H1 (cell line): ENCODE data around the gene KIAA0319L. TPM values are rescaled to one million over a fixed set of nuclear protein-coding genes. Genes with fewer than 3 reads are reported as not detected.

Source experiments
- CEBPB ChIP-seq: IDR thresholded peaks from 2 replicates; pipeline ENCODE4 v1.6.1; 2012; ENCODE audit warnings: low read depth, low read length
- CREB1 ChIP-seq: IDR thresholded peaks from 2 replicates; pipeline ENCODE4 v1.6.1; 2012; ENCODE audit warnings: inconsistent platforms
- HDAC2 ChIP-seq, 2 experiments: fragments of 300-600 bp in 1 of 2; sonication (generic) in 1 of 2; IDR thresholded peaks; 2 replicates each; pipeline ENCODE4 v1.6.1; 2011 to 2012; ENCODE audit warnings: low read depth in 2 of 2, low read length in 2 of 2, mild to moderate bottlenecking in 2 of 2, moderate library complexity in 2 of 2, borderline replicate concordance in 1 of 2, inconsistent platforms in 1 of 2
- SIRT6 ChIP-seq: IDR thresholded peaks from one replicate; pipeline ENCODE4 v1.7.1; 2012; ENCODE audit warnings: low read length, inconsistent platforms
- polyA plus RNA-seq, 7 experiments: library from polyadenylated mRNA; depleted of rRNA in 3 of 7; stranded (reverse) in 5 of 7; unstranded in 2 of 7; fragments of >200 nt in 5 of 7; fragments of 200-250 nt in 2 of 7; gene quantifications; 1 replicate in 5 of 7; 2 replicates in 1 of 7; 4 replicates in 1 of 7; pipeline versions ENCODE4 v1.2.1 to v1.2.3, GENCODE V29; 2011 to 2013; ENCODE audit warnings: missing spikeins in 2 of 7, mixed read lengths in 2 of 7
- total RNA-seq: library from RNA; stranded (reverse); fragmentation: NEBNext Ultra II Directional; extraction: Animal tissue kit (Norgen Biotek cat#: 25700); gene quantifications from 2 replicates; pipeline ENCODE4 v1.2.1, GENCODE V29; 2021
- TF ChIP-seq, protein P1 (sequence below), 3 experiments: IDR thresholded peaks; 1 replicate in 2 of 3; 2 replicates in 1 of 3; pipeline versions ENCODE4 v1.5.1 to v1.6.1; 2011; ENCODE audit warnings: low read length in 3 of 3, mild to moderate bottlenecking in 3 of 3, inconsistent platforms in 2 of 3, low read depth in 1 of 3, moderate library complexity in 1 of 3; ENCODE audit not compliant: insufficient read depth in 1 of 3; ENCODE audit errors: control extremely low read depth in 1 of 3

The KIAA0319L gene
- total and polyA plus RNA-seq, 2 of the 8 experiments (the other 6 are each of a cell fraction or from before 2014, with no cell fraction given) = 40.1 to 55.7 TPM

DNA sequence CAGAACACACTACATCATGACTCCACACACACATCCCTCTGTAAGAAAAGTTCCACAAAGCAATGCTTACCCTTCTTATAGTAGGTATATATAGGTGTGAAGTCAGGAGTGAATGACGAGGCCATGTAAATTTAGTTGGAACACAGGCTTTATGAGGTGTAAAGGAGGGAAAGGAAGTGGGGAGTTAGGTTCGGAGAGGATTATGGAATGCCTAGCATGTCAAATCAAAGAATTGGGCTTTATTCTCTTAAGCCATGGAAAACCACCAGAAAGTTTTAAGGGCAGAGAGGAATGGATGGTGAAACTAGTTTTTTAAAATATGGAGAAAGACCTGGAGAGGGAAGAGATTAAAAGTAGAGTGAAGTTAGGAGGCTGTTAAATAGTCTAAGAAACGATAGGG, 42.2 kb upstream of the KIAA0319L start (continued):
- TF ChIP-seq, protein P1, sequence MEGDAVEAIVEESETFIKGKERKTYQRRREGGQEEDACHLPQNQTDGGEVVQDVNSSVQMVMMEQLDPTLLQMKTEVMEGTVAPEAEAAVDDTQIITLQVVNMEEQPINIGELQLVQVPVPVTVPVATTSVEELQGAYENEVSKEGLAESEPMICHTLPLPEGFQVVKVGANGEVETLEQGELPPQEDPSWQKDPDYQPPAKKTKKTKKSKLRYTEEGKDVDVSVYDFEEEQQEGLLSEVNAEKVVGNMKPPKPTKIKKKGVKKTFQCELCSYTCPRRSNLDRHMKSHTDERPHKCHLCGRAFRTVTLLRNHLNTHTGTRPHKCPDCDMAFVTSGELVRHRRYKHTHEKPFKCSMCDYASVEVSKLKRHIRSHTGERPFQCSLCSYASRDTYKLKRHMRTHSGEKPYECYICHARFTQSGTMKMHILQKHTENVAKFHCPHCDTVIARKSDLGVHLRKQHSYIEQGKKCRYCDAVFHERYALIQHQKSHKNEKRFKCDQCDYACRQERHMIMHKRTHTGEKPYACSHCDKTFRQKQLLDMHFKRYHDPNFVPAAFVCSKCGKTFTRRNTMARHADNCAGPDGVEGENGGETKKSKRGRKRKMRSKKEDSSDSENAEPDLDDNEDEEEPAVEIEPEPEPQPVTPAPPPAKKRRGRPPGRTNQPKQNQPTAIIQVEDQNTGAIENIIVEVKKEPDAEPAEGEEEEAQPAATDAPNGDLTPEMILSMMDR (IDR thresholded peaks at IDR 0.05; ENCODE audit: control extremely low read depth in 1 of 3, insufficient read depth in 1 of 3, low read depth in 1 of 3, low read length in 3 of 3) = no peak
- TF ChIP-seq CREB1 (no peak), HDAC2 (IDR thresholded peaks at IDR 0.05; ENCODE audit: borderline replicate concordance in 1 of 2, low read depth in 2 of 2, low read length in 2 of 2) (no peak), SIRT6 (no peak), CEBPB (no peak)
- TF ChIP-seq, all 59 proteins: peak for 0
